ENCODE data around the gene SPNS3.

DNA sequence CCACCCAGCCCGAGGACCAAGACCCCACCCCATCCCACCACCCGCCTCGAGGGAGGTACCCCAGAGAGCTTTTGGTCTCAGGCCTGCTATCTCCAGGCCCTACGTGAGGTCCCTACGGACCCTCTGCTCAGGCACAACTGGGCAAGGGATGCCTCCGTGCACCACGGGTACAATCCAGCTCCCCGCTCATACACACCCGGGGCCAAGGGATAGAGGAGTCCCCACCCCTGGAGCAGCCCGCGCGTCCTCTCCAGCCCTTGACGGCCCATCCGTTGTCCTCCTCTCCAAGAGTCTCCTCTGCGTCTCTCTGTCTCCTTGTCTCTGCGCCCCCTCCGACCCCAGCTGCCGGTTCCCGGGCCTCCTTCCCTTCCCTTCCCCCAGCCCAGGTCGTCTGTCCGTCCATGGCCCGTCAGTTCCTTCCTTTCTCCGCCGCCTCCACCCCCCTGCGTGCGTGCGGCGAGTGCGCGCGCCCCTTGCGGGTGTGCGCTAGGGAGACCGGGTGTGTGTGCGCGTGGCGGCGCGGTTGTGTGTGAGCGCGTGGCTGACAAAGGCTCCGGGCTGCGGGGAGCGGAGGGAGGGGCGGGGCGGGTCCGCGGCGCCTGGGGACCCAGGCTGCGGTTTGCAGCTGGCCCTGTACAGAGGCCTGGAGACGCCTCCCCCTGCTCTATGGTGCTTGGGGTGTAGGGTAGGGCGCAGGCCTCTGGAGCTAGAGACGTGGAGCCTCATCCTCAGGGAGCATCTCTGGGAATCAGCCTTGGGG lies 65.9 kb downstream of the SPNS3 start:
- TF ChIP-seq, protein P1, sequence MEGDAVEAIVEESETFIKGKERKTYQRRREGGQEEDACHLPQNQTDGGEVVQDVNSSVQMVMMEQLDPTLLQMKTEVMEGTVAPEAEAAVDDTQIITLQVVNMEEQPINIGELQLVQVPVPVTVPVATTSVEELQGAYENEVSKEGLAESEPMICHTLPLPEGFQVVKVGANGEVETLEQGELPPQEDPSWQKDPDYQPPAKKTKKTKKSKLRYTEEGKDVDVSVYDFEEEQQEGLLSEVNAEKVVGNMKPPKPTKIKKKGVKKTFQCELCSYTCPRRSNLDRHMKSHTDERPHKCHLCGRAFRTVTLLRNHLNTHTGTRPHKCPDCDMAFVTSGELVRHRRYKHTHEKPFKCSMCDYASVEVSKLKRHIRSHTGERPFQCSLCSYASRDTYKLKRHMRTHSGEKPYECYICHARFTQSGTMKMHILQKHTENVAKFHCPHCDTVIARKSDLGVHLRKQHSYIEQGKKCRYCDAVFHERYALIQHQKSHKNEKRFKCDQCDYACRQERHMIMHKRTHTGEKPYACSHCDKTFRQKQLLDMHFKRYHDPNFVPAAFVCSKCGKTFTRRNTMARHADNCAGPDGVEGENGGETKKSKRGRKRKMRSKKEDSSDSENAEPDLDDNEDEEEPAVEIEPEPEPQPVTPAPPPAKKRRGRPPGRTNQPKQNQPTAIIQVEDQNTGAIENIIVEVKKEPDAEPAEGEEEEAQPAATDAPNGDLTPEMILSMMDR (IDR thresholded peaks at IDR 0.05) = no peak
- TF ChIP-seq POLR2A (IDR thresholded peaks at IDR 0.05) (no peak), EP300 (IDR thresholded peaks at IDR 0.05) (no peak)

All from gastroesophageal sphincter (tissue), 3 donors.